Keratinocyte (primary cell): ENCODE data around the gene OR14I1.

Source experiments
- EZH2 ChIP-seq: IDR thresholded peaks from one replicate; pipeline ENCODE4 v1.6.1; 2012; ENCODE audit warnings: inconsistent platforms, mild to moderate bottlenecking, low read length, moderate library complexity
- TF ChIP-seq, protein P1 (sequence below), 3 experiments: IDR thresholded peaks in 1 of 3; conservative IDR thresholded peaks in 1 of 3; optimal IDR thresholded peaks in 1 of 3; 2 replicates in 2 of 3; 3 replicates in 1 of 3; pipeline versions ENCODE3 to v1.5.1; 2011; ENCODE audit warnings: low read length in 3 of 3, mild to moderate bottlenecking in 3 of 3, moderate library complexity in 2 of 3, control low read depth in 1 of 3, inconsistent platforms in 1 of 3; ENCODE audit not compliant: insufficient read depth in 2 of 3; ENCODE audit errors: extremely low read depth in 1 of 3

GRCh38 chr1:248736977-248737376 lies 34.4 kb upstream of the OR14I1 start:
- TF ChIP-seq, protein P1, sequence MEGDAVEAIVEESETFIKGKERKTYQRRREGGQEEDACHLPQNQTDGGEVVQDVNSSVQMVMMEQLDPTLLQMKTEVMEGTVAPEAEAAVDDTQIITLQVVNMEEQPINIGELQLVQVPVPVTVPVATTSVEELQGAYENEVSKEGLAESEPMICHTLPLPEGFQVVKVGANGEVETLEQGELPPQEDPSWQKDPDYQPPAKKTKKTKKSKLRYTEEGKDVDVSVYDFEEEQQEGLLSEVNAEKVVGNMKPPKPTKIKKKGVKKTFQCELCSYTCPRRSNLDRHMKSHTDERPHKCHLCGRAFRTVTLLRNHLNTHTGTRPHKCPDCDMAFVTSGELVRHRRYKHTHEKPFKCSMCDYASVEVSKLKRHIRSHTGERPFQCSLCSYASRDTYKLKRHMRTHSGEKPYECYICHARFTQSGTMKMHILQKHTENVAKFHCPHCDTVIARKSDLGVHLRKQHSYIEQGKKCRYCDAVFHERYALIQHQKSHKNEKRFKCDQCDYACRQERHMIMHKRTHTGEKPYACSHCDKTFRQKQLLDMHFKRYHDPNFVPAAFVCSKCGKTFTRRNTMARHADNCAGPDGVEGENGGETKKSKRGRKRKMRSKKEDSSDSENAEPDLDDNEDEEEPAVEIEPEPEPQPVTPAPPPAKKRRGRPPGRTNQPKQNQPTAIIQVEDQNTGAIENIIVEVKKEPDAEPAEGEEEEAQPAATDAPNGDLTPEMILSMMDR (optimal IDR thresholded peaks at IDR 0.05 in 1 of 3, IDR thresholded peaks at IDR 0.05 in 1 of 3, conservative IDR thresholded peaks at IDR 0.05 in 1 of 3; ENCODE audit: extremely low read depth in 1 of 3, insufficient read depth in 2 of 3, low read length in 3 of 3) = no peak
- no peak for TF ChIP-seq EZH2
